Stomach (tissue), 9 donors: Measurements from ENCODE around the gene TMEM248. TPM values are rescaled to one million over a fixed set of nuclear protein-coding genes. Genes with fewer than 3 reads are reported as not detected.
A peak's percentile ranks its signal among the peaks of the same experiment; 100 is the strongest.

ENCODE experiments used
- DNase-seq, 2 donors: peaks; one replicate each; pipeline versions ENCODE4 v3.0.0 to v3.0.0-alpha.2; 2013 to 2019
- H3K27ac ChIP-seq, 5 donors: fragments of 200-600 bp in 4 of 5; sonication (generic) in 4 of 5; one replicate each; pipeline ENCODE4 v1.5.1; 2013 to 2019; ENCODE audit warnings: mild to moderate bottlenecking in 1 of 5, moderate library complexity in 1 of 5
- H3K27me3 ChIP-seq, 3 donors: fragments of 200-600 bp; sonication (generic); one replicate each; pipeline ENCODE4 v1.5.1; 2017 to 2019; ENCODE audit warnings: mixed run types in 1 of 3
- H3K36me3 ChIP-seq, 4 donors: fragments of 200-600 bp; sonication (generic); 1 replicate in 3 of 4; 2 replicates in 1 of 4; pipeline ENCODE4 v1.5.1; 2016 to 2019
- H3K4me1 ChIP-seq, 4 donors: fragments of 200-600 bp; sonication (generic); one replicate each; pipeline ENCODE4 v1.5.1; 2016 to 2019
- H3K4me3 ChIP-seq, 4 donors: fragments of 200-600 bp; sonication (generic) in 3 of 4; one replicate each; pipeline ENCODE4 v1.5.1; 2016 to 2019; ENCODE audit warnings: mild to moderate bottlenecking in 1 of 4
- H3K9me3 ChIP-seq, 4 donors: fragments of 200-600 bp; sonication (generic); one replicate each; pipeline ENCODE4 v1.5.1; 2016 to 2019
- CTCF ChIP-seq, 7 experiments: fragments of 450-650 bp in 4 of 7; fragments of 200-600 bp in 3 of 7; sonication (generic) in 3 of 7; IDR thresholded peaks; one replicate each; pipeline ENCODE4 v1.5.1; 2016 to 2019; ENCODE audit warnings: antibody characterized with exemption in 7 of 7, control low read depth in 2 of 7, mild to moderate bottlenecking in 1 of 7
- EP300 ChIP-seq: sonication (generic); formaldehyde crosslinking; IDR thresholded peaks from one replicate; pipeline ENCODE4 v1.6.1; 2017; ENCODE audit warnings: antibody characterized with exemption
- POLR2A ChIP-seq, 4 donors: fragments of 450-650 bp; IDR thresholded peaks; one replicate each; pipeline ENCODE4 v1.6.1; 2016; ENCODE audit warnings: antibody characterized with exemption in 4 of 4, control low read depth in 2 of 4, mild to moderate bottlenecking in 1 of 4, moderate library complexity in 1 of 4
- POLR2AphosphoS5 ChIP-seq, 3 donors: sonication (generic); formaldehyde crosslinking; IDR thresholded peaks; one replicate each; pipeline ENCODE4 v1.6.1; 2016; ENCODE audit warnings: antibody characterized with exemption in 3 of 3
- WGBS, 5 donors: extraction: QIAGEN DNeasy Blood & Tissue Kit in 3 of 5; methylation state at CpG; one replicate each; pipeline versions ENCODE4 v1.1.5 to v1.1.7; 2013 to 2018; 5-methylcytosine and 5-hydroxymethylcytosine counted together
- intact Hi-C: fragments of 100-400 bp; cut with DNase I; formaldehyde crosslinking; loops from one replicate; pipeline ENCODE4 v1.15.1; 2023; ENCODE audit warnings: low total_unique reads
- polyA plus RNA-seq, 3 donors: library from polyadenylated mRNA; stranded (reverse); fragments of 200-250 nt; gene quantifications; one replicate each; pipeline ENCODE4 v1.2.3, GENCODE V29; 2013
- total RNA-seq, 5 donors: library from RNA; depleted of rRNA; stranded (reverse); fragments of >200 nt; gene quantifications; one replicate each; pipeline versions ENCODE4 v1.1.0 to v1.2.3, GENCODE V29; 2014 to 2016
- donor health status: healthy with polysubstance abuse.
- donor health status: Bipolar disorder and iron deficiency.
- donor health status: healthy.

Gene TMEM248
- total and polyA plus RNA-seq, 8 donors, result 20.3 to 157 (median 118) TPM

DNA sequence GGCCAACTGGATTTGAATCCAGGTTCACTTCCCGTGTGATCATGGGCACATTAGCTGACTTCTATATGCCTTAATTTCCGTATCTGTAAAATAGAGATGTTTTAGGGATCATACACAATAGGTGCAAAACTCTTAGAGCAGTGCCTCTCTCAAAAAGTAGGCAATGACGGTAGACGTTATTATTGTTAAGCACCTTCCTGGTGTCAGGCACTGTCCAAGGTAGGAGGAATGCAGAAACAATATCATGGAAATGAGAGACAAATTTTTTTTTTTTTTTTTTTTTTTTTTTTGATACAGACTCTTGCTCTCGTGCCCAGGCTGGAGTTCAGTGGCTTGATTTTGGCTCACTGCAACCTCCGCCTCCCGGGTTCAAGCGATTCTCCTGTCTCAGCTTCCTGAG, 8.1 kb downstream of the TMEM248 start:
- peaks cover 18 to 98% (median 71%) of the 10 kb centered on the region in 4 donors for H3K4me1 ChIP-seq
- intact Hi-C loops, result no loop called here
- H3K9me3 ChIP-seq, result no peaks in the 10 kb centered on the region
- peaks cover 0 to 20% (median 9%) of the 10 kb centered on the region in 4 donors for H3K36me3 ChIP-seq
- 91 to 93% (median 92%) methylated on average over 8 of the region's 8 CpGs for WGBS, 5 donors
- no peaks in the 10 kb centered on the region for H3K27me3 ChIP-seq
- no peak for TF ChIP-seq POLR2A (IDR thresholded peaks at IDR 0.05)
- no peak for TF ChIP-seq EP300
- TF ChIP-seq POLR2AphosphoS5 (IDR thresholded peaks at IDR 0.05), result no peak
- TF ChIP-seq CTCF (IDR thresholded peaks at IDR 0.05), result no peak
- no peak for DNase-seq
- no peak overlapping the region for H3K4me3 ChIP-seq
- H3K27ac ChIP-seq, result no peak overlapping the region

GRCh38 chr7:66929935-66930334, 8.9 kb downstream of the TMEM248 start:
- TF ChIP-seq CTCF (IDR thresholded peaks at IDR 0.05) (no peak), EP300 (no peak), POLR2AphosphoS5 (IDR thresholded peaks at IDR 0.05) (no peak), POLR2A (IDR thresholded peaks at IDR 0.05) (no peak)
- intact Hi-C loops, result no loop called here
- no peak overlapping the region for H3K27ac ChIP-seq
- H3K27me3 ChIP-seq, result no peaks in the 10 kb centered on the region
- 93 to 99% (median 94%) methylated on average over 5 of the region's 5 CpGs for WGBS, 5 donors
- DNase-seq, result no peak
- H3K4me3 ChIP-seq, result no peak overlapping the region
- H3K9me3 ChIP-seq, result no peaks in the 10 kb centered on the region
- peaks cover 0 to 13% (median 4%) of the 10 kb centered on the region in 4 donors for H3K36me3 ChIP-seq
- peaks cover 18 to 97% (median 65%) of the 10 kb centered on the region in 4 donors for H3K4me1 ChIP-seq

DNA sequence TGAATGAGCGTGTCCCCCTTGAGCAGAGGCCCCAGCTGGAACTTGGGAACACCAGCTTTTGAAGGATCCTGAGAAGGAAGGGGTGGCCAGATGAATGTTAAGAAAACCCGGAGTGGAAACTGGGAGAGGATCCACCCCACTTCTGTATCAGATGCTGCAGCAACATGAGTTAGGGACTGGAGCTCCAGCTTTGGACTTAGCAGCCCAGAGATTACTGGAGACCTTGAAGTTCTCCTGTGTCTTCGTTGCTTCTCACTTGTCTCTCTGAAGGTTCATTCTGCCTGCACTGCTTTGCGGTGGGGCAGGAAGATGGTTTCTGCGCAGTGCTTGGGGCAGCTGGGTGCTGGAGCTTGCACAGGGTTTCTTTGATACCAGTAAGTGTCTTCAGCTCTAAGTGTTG, 9.3 kb downstream of the TMEM248 start:
- no peak overlapping the region for H3K4me3 ChIP-seq
- no peaks in the 10 kb centered on the region for H3K9me3 ChIP-seq
- intact Hi-C loops, result no loop called here
- H3K36me3 ChIP-seq, result peaks cover 0 to 11% (median 4%) of the 10 kb centered on the region in 4 donors
- peaks cover 18 to 93% (median 64%) of the 10 kb centered on the region in 4 donors for H3K4me1 ChIP-seq
- H3K27ac ChIP-seq, result no peak overlapping the region
- TF ChIP-seq POLR2A (IDR thresholded peaks at IDR 0.05) (no peak), CTCF (IDR thresholded peaks at IDR 0.05) (no peak), POLR2AphosphoS5 (IDR thresholded peaks at IDR 0.05) (no peak), EP300 (no peak)
- DNase-seq, result peak in 1 of 2 donors; percentile 29
- WGBS, 5 donors, result 63 to 79% (median 71%) methylated on average over 5 of the region's 5 CpGs
- no peaks in the 10 kb centered on the region for H3K27me3 ChIP-seq

GRCh38 chr7:66933469-66933868, 12.4 kb downstream of the TMEM248 start:
- H3K4me1 ChIP-seq, result peaks cover 8 to 68% (median 40%) of the 10 kb centered on the region in 4 donors
- intact Hi-C loops, result no loop called here
- H3K9me3 ChIP-seq, result no peaks in the 10 kb centered on the region
- no peak for TF ChIP-seq CTCF (IDR thresholded peaks at IDR 0.05)
- no peak for TF ChIP-seq EP300
- TF ChIP-seq POLR2AphosphoS5 (IDR thresholded peaks at IDR 0.05), result no peak
- no peak for TF ChIP-seq POLR2A (IDR thresholded peaks at IDR 0.05)
- H3K36me3 ChIP-seq, result peaks cover 0 to 7% (median 2%) of the 10 kb centered on the region in 4 donors
- no peak for DNase-seq
- no peak overlapping the region for H3K27ac ChIP-seq
- no peaks in the 10 kb centered on the region for H3K27me3 ChIP-seq
- H3K4me3 ChIP-seq, result no peak overlapping the region
- WGBS, 5 donors, result 31 to 62% (median 34%) methylated on average over 4 of the region's 4 CpGs
